Right kidney (tissue), 1 donor: ENCODE measurements around the gene ADGRL3.

Source experiments
- DNase-seq: peaks from one replicate; pipeline ENCODE4 v3.0.0-alpha.2; 2016

The ADGRL3 gene

DNA sequence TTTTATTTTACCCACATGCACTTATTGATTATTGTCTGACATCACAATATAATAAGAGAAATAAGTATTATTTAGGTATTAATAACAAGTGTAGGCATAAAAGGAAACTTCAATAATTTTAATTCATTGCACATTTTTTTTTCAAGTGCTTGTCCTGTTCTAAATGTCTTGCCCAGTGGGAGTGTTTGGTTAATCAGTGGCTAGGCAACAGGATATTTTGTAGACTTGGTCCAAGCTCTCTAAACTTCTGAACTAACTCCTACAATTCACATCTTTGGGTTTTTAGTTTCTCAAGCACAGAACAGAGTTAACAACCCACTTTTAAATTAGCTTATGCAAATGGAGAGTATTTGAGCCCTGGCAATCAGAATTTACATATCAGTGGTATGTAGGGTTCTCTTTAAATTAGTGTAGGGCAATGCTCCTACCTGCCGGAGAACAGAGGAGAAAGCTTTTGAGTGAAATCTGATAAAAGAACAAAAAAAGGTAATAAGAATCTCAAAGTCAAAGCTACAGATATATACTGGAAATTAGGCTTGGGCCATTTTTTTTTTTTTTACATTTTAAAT is 353.5 kb downstream of the ADGRL3 start:
- no peak for DNase-seq

DNA sequence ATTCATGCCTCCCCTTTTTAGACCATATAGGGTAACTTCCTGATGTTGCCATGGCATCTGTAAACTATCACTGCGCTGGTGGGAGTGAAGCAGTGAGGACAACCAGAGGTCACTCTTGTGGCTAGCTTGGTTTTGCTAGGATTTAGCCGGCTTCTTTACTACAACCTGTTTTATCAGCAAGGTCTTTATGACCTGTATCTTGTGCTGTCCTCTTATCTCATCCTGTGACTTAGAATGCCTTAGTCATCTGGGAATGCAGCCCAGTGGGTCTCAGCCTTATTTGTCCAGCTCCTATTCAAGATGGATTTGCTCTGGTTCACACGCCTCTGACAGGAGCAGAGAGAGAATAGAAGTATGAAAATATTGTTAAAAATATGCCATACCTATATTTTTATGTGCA is 355.7 kb downstream of the ADGRL3 start:
- no peak for DNase-seq

DNA sequence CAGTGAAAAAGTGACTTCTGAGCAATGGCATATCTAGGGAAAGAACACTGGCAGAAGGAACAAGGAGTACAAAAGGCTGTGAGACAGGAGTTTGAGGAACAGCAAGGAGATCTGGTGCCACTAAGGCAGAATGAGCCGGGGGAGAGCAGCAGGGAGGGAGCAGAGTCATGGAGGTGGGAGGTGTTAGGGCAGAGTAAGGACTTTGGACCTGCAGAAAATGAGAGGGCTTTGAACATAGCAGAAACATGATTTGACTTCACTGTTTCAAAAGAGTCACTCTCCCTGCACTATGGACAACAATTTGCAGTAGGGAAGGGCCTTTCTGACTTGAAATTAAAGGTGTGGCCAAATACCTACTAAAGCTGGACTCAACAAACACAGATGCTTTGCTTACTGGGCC is 356.2 kb downstream of the ADGRL3 start:
- no peak for DNase-seq

DNA sequence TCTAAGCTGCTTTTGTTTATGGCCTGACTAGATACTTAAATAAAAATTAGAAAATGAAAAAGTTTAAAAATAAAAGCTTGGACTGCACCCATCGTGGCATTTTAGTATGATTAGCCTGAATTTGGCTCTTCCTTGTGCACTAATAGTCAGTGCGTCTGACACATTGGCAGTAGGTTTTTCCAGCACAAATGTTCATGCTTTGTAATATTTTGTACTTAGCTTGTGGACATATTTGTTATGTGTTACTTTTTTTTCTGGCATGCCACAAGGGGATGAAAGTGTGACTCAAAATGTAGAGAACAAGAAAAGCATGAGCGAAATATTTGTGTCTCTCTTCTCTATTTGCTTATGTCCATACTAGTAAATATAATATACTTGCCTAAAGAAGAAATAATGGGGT is 359.3 kb downstream of the ADGRL3 start:
- DNase-seq, result no peak

DNA sequence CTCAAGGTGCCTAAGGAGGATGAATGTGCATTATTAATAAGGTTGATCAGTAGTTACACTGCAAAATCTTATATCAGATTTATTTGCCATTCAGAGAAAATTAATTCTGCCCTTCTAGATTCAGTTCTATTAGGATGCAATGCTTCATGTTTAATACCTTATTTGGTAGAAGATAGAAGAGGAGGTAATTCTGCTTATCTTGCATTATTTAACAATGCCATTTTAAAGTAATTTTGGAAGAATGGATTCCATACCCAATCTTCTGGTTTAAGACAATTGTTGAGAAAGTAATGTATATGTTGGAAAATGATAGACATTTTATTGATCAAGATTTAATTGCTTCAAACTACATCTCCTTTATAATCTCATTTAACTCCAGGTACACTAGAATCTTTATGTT is 360.9 kb downstream of the ADGRL3 start:
- DNase-seq, result no peak

DNA sequence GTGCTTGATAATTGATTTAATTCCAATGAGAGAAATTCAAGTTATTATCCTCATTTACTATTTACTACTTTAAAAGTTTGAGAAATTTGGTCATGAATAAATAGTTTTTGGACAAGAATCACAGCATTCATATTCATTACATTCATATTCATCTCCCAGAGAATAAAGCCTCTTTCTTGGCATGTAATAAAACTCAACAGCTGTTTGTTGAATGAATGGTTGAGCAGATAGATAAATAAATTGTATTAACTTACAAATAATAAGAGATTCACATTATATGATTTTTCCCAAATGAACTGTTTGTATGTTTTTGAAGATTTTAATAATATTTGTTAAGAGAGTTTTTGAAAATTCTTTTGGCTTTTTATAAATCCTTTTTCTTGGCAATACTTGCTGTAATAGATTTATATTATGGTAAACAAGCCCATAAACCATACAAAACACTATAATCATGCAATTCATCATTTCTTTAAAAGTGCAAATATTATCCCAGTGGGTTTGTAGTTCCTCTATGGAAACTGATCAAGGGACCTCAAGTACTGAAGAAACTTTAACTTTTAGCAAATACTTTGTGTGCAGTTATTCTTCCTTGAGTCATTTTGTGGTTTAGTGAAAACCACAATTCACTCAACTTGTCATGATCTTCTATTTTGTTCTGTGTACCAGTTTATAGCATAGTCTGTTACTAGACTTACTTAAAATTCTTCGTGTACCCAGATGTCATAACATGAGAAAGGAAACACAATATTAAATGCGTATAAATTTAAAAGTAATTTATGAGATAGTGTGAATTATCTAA is 371.8 kb downstream of the ADGRL3 start:
- DNase-seq, result no peak

DNA sequence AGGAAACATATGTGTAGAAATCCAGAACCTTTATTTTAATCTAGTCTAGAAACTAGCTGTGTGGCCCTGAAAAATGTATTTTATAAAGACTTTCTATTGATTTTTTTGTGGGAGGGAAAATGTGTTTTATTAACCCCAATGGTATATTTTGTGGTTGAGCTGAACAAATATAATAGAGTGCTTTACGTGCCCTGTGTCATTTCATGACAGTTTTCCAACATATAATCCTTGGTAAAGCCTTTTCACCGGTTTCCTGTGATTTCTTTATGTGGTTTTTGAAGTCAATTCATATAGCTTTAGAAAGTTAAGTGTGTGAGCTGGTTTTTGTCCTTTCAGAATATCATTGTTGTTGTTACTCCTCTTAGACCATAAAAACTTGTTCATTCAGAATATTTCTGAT is 375.7 kb downstream of the ADGRL3 start:
- no peak for DNase-seq

DNA sequence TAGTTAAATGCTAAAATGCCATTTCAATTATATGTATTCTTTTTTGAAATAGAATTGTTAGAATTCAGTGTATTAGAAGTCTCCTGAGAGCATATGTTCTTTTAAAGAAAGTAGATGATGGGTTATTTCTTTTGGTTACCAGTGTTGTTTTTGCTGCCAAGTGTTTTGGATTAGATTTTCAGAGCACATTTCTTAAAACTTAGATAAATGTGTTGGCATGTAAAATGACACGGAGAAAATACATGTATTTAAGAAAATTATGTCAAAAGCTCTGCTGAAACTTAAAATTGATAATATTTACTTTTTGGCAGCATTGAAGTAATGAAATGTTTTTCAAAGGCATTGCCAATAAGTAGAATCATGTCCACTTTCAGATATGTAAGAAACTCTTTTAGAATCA is 379.7 kb downstream of the ADGRL3 start:
- no peak for DNase-seq

DNA sequence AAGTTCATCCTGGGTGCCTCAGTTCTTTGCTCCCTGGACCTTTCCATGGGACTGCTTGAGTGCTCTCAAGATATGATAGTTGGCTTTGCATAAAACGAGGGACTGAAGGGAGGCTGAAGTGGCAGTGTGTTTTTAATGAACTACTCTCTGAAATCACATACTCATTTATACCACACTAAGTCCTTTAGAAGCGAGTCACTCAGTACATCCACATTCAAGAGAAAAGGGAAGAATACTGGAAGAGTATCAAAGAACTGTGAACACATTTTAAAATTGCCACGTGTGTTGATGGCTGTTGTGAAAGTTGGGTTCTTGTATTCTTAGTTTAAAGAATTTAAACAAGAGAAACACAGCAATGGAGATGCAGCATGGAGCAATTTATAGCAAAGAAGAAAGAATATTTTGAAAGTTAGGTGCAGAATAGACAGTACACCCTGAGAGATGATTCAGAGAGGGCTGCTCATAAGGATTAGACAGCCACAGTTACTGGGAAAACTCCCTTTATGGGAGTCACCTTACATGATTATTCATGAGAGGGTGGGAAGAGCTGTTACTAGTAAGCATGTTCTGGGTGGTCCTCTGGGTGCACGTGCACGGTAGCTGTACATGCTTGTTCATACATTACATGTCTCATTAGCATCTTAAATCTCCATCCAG is 380.7 kb downstream of the ADGRL3 start:
- no peak for DNase-seq

DNA sequence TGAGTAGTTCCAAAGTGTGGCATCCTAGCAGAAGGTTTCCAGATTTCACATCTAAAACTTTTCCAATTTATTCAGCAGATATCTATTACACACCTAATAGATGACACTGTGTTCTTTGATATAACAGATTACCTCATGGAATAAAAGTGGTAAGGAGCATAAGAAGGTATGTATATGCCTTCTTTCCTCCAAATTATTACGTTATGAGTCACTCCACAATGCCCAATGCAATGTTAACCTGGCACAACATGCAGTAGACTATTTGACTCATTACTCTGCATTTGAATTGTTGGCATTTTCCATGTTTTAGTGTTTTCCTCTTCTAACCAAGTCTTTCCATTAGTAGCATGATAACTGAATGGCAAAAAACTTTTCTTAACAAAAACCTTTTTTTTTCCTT is 383.6 kb downstream of the ADGRL3 start:
- DNase-seq, result no peak

DNA sequence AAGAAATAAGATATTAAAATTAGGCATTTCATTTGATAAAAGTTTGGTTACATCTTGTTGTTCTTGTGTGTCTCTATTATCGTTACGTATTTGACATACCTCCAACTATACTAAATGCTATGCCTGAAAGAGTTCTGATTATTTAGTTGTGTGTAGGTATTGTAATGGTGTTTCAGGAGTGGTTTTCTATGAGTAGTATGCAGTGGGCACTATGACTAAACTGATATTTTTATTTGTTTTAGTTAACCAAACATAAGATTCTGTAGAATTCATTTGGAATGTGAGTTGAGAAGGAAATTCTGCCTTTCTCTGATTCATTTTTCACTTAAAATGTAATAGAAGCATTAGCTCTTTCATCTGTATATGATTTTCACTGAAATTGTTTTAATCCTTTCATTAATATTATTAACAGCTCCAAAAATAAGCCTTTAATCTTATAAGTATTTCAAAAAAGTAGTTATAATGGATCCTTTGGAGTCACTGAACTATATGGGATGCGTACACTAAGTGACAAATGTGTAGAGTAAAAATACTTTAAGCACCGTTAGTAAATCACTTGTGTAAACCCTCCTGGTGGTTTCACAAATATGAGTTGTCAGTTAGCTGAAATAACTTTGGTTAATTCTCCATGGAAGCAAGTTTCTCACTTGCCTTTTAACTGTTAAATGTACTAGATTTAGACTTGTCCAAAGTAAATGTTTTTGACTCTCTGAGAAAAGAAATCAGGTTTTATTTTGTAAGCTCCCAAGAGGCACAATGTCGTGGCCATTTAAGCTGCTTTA is 388.7 kb downstream of the ADGRL3 start:
- DNase-seq, result no peak

DNA sequence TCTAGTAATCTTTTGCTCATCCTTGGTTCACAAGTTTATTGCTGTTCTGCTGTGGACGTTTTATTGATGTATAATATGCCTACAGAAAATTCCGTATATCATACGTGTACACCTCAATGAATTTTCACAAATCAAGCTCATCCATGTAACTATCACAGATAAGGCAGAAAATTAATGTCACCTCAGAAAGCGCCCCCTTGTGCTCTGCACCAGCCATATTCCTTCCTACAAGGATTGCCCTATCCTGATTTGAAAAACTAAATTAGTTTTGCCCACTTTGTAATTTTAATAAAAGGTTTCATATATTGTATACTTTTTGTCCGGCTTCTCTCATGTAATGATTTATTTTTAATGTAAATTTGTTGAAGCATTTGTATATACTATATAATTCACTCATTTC is 390.8 kb downstream of the ADGRL3 start:
- DNase-seq, result no peak

DNA sequence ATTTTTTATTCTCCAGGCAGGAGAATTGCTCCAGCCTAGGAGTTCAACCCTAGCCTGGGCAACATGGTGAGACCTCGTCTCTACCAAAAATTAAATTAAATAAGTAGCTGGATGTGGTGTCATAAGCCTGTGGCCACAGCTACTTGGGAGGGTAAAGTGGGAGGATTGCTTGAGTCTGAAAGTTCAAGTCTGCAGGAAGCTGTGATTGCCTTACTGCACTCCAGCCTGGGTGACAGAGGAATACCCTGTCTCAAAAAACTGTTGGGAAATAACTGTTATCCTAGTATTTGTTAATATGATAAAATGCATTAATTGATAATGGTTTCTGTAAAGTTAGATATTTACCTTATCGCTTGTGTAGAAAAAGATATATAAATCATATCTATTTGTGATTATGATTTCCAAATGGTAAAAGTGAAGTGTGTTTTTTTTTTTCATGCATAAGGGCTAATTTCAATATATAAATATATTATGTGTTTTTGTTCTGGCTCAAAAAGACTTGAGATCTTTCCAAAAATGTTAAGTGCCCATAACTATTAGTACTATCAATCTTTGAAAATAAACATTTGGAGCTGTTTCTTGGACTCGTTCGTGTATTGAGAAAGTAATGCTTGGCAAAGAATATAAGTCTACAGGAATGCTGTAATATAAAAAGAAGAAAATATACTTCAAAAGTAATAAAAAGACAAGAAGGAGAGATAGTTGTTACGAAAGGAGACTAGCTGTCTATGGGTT is 396.6 kb downstream of the ADGRL3 start:
- no peak for DNase-seq

DNA sequence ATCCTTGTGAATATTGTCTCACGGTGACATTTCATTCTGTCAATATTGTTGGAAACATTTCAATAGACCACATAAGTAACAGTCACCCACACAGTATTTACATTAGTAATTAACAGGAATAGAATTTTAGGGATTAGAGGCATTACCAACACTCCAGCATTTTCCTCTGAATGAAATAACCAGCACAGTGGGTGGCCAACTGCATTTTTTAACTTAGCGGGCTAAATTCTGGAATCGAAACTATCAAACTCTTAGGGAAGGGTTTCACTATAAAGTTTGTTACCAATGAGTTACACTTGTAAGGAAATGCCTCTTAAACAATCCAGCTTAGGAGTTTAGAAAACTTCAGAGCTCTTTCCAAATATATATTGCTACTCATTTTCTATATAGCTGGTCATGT is 403.0 kb downstream of the ADGRL3 start:
- no peak for DNase-seq

DNA sequence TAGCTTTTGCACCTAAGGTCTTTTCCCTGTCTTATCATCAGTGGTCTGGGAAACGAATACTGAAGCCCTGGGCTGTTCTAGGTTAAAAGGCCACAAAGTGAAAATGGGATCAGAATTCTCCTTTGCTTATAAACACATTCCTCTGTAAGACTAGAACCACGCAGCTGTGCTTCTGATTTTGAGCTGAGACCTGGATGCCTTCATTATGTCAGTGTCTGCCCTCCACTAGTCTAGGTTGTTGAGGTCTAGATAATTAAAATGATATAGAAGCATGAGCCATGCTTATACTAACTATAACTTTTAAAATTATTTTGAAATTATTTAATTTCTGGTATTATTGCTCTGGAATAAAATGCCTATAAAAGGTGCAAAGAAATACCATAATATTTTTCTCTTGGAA is 403.9 kb downstream of the ADGRL3 start:
- DNase-seq, result no peak

DNA sequence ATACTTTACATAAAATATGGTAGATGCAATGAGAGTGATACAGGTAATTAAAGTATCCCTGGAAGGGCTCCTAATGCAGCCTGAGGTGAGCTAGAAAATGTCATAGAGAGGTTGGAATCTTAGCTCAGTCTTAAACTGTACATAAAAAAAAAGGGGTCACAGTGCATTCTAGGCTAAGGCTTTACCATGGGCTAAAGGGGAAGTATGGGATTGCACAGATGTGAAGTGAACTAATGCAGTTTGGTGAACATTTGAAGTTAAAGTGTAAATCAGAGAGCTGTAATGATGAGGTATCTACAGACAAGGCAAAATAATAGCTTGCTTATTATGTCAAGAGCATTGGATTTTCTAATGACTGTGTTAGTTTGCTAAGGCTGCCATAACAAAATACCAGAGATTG is 405.9 kb downstream of the ADGRL3 start:
- no peak for DNase-seq

DNA sequence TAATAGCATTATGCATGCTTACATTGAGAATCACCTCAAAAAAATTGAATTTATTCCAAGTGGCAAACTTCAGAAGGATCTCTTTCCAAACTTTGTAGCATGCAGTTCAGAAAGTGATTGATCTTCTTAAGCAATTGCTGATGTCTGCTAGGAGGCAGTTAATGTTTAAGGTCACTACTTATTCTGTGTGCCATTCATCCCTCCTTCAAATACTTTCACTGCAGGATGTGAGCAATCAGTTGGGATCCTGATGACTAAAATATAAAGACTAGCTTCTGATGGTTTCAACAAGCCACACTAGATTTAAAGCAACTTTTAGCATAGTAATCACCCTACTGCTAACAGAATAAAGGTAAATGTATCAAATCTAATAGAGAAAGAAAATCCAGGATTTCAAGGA is 414.1 kb downstream of the ADGRL3 start:
- DNase-seq, result no peak

DNA sequence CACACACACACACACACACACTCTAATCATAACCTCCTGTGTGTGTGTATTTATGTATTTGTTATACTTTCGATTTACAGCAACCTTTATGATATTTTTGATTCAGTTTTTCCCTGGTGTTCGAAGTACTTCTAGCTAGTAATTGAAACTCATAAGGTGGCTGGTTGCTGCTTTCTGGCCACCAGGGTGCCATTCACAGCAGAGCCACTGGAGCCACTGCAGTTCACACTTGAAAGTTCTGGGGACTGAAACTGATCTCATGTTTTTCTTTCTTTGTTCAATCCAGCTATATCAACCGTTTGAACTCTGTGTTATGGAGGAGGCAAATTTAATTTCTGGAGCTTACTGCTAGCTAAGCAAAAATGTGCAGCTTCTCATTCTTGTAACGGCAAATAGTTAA is 419.4 kb downstream of the ADGRL3 start:
- no peak for DNase-seq

DNA sequence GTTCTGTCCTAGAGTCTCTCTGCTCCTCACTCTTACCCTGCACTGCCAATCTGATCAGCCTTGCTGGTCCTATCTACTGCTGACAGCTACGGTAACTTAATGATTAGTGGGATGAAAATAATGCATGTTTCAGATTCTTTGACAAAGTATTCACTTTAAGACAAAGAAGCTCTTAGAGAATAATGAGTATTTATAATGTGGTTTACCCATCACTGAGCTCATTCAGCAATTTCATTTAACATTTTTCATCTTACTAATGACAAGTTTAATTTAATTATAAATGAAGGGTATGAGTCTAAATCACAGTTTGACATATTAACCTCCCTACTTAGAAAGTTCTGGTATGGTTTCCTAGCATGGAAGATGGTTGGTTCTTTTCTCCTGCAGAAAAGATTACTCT is 428.2 kb downstream of the ADGRL3 start:
- DNase-seq, result no peak

DNA sequence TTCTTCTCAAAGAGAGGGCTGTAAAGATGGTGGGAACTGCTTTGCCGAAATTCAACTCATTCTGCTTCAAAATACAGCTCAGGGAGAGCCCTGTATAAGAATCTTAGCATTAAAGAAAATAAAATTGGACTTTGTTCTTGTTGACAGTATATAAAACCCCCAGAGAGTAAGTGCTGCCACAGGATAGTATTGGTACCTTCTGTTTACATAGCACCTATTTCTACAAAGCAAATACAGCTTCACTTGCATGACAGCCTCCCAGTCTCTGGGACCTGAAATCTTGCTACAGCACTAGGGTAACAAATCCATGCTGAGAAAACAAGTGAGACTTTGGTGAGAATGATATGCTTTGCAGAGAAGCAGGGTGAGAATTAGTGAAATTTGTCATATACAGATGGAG is 428.6 kb downstream of the ADGRL3 start:
- no peak for DNase-seq

DNA sequence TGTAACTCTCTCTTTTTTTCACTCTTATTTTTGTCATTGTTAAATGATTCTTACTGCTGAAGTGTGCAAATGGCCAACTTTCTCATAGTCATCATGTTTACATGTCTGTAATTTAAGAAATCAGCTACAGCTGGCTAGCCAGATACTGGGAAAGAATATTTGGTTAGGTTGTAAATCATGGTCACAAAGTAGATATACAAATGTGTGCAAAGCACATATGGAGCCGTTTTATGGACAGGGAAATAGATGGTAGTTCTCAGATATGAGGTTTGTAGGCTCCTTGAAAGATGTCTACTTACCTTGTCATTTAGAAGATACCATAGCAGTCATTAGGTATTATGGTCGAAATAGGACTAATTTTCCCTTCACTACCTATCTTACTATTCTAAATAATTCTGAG is 430.4 kb downstream of the ADGRL3 start:
- no peak for DNase-seq

DNA sequence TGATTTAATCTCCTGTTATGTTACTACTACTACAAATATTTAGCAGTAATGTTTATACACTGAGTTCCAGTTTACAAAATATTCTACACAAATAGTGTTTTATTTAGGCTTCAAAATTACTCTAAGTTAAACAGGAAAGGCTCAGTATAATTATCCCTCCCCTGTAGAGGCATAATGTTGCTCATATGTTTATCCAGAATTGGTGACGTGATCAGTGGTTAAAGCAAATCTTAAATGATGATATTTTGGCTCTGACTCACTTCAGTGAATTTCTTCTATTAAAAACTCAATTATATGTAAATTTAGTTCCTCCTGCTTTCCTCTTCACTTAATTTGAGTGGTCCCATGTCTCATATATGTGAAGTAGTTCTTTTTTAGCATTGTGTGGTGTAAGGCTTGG is 438.5 kb downstream of the ADGRL3 start:
- no peak for DNase-seq
